ELR (cell line): ENCODE data around the gene ADAMTS20.
"Not testable (repeated sequence)": the region's sequence is repeated elsewhere in the genome, so short reads cannot be mapped to it uniquely, and the experiment has no call there.

Source experiments
- DNase-seq: peaks from one replicate; pipeline ENCODE4 v3.0.0-alpha.2; 2015; ENCODE audit warnings: low read depth

Gene ADAMTS20

GRCh38 chr12:43551971-43552559 lies at the start of gene ADAMTS20:
ADAMTS20 (minus strand) TSS chr12:43552203; CDS start chr12:43551921, 282 bp downstream.
- DNase-seq, result no peak

DNA sequence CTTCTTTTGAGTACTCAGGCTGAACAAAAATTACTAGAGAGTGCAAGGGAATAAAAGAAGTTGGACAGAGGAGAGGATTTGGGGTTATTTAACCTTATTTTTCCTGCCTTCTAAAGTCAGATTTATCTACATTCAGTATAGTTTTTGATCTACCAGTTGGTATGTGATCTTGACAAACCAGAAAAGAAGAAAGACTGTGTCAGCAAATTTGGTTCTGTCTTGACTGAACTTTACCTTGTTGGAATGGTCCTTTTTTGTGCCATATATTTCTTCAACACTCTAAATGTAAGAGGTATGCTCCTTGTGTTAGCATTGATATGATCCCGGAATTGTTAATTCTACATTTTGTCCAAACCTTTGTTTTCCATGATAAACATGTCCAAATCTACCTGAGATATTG lies 47.7 kb upstream of the ADAMTS20 start:
- DNase-seq, result no peak

- no peak for DNase-seq
Observed at GRCh38 chr12:43599066-43599465, 47.1 kb upstream of the ADAMTS20 start.

DNA sequence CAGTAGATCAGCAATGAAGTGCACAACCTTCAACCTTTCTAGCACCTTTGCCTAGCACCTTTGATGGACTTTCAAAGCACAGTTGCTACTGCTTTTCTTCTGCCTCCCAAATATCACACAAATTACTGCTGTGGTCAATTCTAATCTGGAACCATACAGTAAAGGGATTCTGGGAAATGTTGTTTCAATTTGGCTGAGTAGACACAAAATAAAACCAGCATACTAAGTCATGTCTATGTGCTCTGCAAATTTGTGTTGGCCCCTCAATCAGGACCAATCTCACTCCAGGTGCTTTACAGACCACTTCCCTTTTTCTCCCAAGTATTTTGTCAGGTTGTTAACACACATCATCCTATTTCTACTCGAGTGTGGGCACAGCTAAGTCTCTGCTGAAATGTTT lies 38.3 kb upstream of the ADAMTS20 start:
- DNase-seq, result no peak

GRCh38 chr12:43586646-43587245 lies 34.7 kb upstream of the ADAMTS20 start:
- no peak for DNase-seq

DNA sequence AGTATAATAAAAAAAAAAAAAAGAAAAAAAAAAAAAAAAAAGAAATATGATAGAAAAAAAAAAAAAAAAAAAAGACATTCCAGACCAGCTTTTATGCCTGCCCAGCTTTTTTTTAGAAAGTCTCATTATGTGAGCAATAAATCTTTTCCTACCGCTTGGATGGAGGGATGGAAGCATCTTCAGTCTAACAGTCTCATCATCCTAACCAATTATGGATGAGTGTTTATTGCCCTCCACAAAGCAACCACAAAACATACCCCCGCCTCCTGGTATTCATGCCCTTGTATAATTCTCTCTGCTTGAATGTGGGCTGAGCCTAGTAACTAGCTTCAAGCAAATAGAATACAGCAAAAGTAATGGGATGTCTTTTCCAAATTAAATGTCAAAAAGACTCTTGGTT lies 33.7 kb upstream of the ADAMTS20 start:
- DNase-seq, result no peak

DNA sequence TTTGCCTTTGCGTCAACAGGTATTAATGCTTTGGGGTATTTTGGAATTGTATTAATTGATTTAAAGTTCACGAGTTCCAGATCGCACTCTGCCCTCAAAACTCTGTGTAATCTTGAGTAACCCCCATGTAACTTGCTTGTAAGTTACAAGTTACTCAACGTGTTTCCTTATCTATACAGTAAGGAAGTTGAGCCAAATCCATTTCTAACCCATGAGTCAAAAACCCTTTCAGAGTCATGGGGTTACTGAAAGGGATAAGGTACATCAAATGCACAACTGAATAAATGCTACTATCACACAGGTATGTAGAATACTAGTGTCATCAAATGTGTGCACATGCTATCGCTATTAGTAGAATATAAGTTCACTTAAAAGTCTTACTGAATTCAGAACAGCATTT lies 28.6 kb upstream of the ADAMTS20 start:
- DNase-seq, result no peak

GRCh38 chr12:43579206-43579605 lies 27.2 kb upstream of the ADAMTS20 start:
- DNase-seq, result peak; percentile 5

GRCh38 chr12:43578782-43579181 lies 26.8 kb upstream of the ADAMTS20 start:
- peak; percentile 19 for DNase-seq

DNA sequence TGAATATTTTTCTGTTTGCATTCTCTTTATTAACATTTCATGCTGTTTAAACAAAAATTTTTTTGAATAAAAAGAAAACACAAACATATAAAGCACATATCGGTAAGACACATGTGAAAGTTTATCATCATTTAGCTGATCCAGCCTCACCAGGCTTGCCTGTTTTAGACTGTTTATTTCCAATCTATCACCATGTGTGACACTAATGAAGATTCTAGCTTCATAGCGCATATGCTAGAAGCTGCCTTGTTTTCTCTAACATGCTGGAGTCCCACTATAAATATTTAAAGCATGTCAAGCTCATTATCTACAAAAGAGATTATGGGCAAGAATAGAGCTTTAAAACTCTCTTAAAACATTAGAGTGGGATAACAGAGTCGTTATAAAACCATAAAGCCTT lies 25.4 kb upstream of the ADAMTS20 start:
- DNase-seq, result no peak

GRCh38 chr12:43576162-43576561 lies 24.2 kb upstream of the ADAMTS20 start:
- no peak for DNase-seq

DNA sequence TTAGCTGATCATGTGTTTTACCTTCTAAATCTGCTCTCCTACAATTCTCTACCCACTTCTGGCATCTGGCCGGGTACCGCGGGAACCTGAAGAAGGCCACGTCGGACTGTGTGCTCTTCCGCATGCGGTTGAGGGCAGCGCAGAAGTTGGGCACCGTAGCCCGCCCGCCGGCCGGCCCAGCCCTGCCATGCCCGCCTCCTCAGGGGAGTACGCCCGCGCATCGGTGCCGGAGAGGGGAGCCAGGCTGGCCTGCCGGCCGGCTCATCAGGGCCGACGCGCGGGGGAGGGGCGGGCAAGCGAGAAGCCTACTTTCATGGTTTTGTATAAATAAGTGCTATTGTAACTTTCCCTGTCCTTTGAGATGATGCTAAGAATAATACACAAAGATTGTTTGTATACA lies 19.9 kb upstream of the ADAMTS20 start:
- DNase-seq, result no peak

DNA sequence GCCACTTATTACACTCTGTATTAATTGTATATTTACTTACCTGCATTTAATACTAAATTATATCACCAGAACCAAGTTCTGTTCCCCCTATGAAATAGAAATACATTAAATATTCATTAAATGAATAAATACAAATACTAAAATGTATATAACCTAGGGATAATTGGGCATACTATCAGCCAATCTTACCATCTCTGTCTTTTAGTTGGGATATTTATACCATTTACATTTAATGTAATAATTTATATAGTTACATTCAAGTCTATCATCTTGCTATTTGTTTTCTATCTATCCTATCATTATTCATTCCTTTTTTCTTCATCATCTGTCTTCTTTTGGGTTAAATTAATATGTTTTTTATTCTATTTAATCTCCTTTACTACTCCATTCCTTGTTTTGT lies 4.1 kb upstream of the ADAMTS20 start:
- no peak for DNase-seq

DNA sequence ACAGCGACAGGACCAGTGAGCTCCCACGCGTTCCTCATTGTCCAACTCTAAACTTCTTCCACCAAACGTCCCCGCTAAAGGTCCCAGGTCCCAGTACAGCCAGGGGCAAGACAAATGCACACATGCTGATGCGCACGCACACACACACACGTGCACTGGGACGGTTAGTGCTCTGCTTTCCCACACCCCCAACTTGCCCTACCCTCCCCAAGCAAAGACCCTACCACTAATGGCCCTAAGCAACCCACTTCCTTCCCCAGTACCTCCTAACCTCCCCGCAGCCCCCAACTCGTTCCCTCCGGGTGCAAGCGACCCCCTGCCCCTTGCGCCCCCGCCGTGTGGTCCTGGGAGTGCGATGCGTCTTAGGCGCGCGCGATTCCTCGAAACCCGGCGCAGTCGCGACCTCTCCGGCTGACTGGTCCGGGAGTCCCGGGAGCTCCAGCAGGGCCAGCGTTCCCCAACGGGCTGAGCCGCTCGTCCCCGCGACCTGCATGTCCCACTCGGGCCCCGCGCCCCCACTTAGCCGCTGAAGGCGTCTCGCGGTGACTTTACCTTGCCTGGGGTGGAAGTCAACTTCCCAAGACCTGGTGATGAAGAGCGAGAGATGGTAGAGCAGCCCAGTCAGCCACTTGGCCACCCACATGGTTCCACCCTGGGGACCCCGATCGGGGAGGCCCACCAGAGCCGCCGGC lies 578 bp downstream of the ADAMTS20 start:
- no peak for DNase-seq

GRCh38 chr12:43550831-43551271 lies 1.2 kb downstream of the ADAMTS20 start:
- no peak for DNase-seq

GRCh38 chr12:43544703-43545102 lies 7.3 kb downstream of the ADAMTS20 start:
- DNase-seq, result no peak

DNA sequence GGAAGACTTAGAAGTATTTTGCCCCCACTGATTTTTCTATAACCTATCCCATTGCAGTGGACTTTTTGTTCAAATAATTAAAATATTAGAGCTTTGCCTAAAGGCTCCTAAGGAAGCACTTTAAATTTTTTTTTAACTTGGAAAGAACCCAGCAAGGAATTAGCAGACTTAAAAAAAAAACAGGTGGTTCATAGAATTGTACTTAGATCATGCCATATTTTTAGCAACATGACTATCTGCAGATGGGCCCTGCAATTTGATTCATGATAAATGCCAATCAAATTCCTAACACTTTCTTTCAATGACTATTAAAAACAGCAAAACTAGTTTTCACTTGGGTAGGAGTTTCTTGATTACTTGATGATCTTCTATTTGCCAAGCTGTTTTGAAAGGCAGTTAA lies 11.5 kb downstream of the ADAMTS20 start:
- DNase-seq, result no peak

DNA sequence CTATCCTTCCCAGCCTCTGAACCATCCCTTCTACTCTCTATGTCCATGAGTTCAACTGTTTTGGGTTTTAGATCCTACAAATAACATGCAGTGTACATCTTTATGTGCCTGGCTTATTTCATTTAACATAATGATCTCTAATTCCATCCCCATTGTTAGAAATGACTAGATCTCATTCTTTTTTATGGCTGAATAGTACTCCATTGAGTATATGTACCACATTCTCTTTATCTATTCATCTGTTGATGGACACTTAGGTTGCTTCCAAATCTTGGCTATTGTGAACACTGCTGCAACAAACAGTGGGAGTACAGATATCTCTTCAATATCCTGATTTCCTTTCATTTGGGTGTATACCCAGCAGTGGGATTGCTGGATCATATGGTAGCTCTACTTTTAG lies 14.3 kb downstream of the ADAMTS20 start:
- not testable (repeated sequence) for DNase-seq

GRCh38 chr12:43516045-43516444 lies 36.0 kb downstream of the ADAMTS20 start:
- DNase-seq, result no peak

GRCh38 chr12:43501703-43502102 lies 50.3 kb downstream of the ADAMTS20 start:
- peak; percentile 56 for DNase-seq

DNA sequence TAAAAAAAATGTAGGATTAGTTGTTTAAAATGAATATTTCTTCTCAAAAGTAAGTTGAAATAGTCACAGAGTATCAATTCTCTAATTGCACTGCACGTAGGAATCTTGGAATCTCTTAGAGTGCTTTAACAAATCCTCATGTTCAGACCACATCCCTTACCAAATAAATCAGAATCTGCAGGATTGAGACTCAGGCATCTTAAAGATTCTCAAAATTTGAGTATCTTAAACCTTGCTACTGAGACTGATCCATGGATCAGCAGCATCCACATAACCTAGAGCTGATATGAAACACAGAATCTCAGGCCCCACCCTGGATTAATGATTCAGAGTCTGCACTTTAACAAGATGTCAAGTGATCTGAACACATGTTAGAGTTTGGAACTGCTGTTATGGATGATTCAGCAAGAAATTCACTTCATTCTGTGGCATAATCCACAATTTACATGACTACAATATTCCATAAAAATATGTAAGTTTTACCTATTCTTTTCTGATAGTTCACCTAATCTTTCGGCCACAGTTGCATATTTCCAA lies 58.7 kb downstream of the ADAMTS20 start:
- DNase-seq, result no peak

- no peak for DNase-seq
Observed at GRCh38 chr12:43482311-43483085, 69.5 kb downstream of the ADAMTS20 start.
